GM11168 (cell line): ENCODE measurements around the gene PTGDS.

Experiments used
- in situ Hi-C: fragments of 300-500 bp; cut with MboI; formaldehyde crosslinking; loops from one replicate; pipeline ENCODE4 v1.12.0; 2022; ENCODE audit warnings: low sequenced_read_pairs; ENCODE audit not compliant: unreplicated experiment

PTGDS gene

GRCh38 chr9:136971746-136972145 lies 5.6 kb upstream of the PTGDS start:
- in situ Hi-C loops: no loop called here

DNA sequence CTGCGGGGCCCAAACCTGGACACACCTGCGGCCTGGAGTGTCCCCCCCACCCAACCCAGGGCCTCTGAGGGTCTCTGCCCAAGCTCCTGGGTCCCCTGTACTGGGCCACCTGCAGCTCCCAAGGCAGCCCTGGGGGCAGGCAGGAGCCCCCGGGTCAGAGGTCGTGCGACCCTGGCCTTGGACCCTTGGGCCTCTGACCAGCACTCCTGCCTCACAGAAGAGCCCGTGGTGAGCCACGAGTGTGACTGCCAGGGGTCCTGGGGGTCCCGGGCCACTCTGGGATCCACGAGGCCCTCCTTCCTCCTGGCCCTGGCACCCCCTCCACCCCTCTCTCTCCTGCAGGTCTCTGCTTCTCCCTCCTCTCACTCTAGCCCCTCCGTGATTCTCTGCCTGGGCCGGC lies 5.0 kb upstream of the PTGDS start:
- in situ Hi-C loops: no loop called here

- in situ Hi-C loops: no loop called here
Observed at GRCh38 chr9:136972743-136973142, 4.6 kb upstream of the PTGDS start.

- in situ Hi-C loops: no loop called here
Observed at GRCh38 chr9:136973618-136974617, 3.4 kb upstream of the PTGDS start.

DNA sequence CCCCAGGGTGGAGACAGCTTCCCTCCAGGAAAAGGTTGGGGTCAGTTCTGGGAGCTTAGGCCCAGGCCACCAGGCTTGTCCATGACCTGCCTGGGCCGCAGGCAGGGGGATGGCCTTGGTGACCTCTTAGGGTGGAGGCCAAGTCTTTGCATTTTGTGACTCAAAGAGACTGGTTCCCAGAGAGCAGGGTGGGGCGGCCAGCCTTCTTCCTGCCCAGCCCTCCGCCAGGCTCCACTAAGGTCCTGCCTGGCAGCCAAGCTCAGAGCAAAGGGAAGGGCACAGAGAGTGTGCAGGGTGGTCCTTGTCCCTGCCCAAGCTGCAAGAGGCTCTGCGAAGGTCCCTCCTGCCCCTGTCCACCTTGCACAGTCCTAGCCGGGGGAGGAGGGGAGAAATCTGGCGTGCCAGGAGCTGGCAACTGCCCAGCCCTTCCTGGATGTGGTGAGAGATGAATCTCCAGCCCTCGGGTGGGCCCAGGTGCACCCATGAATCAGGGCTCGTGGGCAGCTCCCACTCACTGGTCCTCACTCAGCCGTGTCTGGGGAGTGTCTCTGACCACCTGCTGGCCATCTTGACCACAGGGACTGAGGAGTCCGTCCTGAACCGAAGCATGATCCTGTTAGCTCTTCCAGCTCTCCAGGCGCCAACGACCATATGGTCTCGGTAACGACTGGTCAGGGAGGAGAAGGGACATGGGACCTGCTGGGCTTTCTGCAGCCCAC lies 2.3 kb upstream of the PTGDS start:
- in situ Hi-C loops: no loop called here

GRCh38 chr9:136975644-136976043 lies 1.7 kb upstream of the PTGDS start:
- in situ Hi-C loops: no loop called here

GRCh38 chr9:136977649-136978072 lies 357 bp downstream of the PTGDS start:
- in situ Hi-C loops: no loop called here

GRCh38 chr9:136978073-136978864 lies 965 bp downstream of the PTGDS start:
- in situ Hi-C loops: no loop called here

GRCh38 chr9:136978865-136979544 lies 1.7 kb downstream of the PTGDS start:
- in situ Hi-C loops: no loop called here

DNA sequence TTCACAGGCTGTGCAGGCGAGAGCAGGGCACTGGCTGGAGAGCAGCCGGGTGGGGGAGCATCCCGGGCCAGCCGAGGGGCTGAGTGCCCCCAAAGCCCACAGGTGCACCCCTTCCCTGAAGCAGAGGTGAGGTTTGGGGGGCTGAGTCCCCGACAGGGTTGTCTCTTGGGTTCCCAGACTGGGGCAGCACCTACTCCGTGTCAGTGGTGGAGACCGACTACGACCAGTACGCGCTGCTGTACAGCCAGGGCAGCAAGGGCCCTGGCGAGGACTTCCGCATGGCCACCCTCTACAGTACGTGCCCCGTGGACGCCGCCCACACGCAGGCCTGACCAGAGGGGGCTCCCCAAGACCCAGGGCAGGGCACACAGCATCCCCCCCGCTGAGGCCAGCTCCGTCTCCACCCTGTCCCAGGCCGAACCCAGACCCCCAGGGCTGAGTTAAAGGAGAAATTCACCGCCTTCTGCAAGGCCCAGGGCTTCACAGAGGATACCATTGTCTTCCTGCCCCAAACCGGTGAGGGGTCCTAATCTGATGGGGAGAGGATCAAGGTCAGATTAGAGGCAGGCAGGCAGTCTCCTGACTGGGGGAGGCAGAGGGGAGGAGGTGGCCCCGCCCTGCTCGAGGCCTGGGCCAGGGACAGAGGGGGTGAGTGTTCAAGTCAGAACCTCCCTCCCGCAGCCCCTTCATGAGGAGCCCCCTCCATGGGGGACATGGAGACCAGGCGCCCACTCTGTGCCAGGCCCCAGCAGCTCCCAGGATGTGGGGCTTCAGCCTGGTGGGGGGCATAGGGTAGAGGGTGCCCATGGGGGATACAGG lies 2.7 kb downstream of the PTGDS start:
- in situ Hi-C loops: no loop called here

DNA sequence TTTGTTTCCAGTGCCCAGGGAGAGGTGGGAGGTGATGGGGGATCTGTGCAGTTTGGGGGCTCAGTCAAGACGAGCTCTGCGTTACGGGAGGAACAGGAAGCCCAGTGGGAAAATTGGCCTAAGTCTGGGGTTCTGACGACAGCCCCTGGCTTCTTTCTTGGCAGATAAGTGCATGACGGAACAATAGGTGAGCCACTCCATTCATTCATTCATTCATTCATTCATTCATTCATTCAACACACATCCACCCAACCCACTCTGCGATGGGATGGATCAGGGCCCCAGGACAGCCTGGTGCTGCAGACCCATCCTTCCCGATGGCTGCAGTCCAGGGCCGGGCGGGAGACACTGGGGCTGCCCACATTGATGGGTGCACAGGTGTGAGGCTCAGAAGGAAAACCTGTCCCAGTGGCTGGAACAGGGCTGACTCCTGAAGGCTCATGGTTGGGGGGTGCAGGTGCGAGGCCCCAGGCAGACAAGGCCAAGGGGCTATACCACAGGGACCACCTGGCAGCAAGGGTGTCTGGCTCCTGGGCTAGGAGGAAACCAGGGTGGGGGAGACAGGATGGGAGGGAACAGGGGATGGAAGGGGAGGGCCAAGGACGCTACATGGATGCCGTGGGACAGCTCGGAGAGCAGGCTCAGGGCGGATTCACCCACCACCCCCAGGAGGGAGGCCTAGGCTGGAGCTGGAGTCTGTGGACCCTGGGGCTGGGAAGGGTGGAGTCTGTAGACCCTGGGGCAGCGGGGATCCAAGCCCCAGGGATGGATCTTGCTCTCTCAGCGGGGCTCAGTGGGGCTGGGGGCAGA lies 3.6 kb downstream of the PTGDS start:
- in situ Hi-C loops: no loop called here

GRCh38 chr9:136981588-136982231 lies 4.4 kb downstream of the PTGDS start:
- in situ Hi-C loops: no loop called here

GRCh38 chr9:136982232-136983051 lies 5.1 kb downstream of the PTGDS start, which contains the start of gene LCNL1:
LCNL1 (plus strand) TSS chr9:136982993; CDS start chr9:136983587, 594 bp downstream.
- in situ Hi-C loops: no loop called here

- in situ Hi-C loops: no loop called here
Observed at GRCh38 chr9:136983167-136983566, 5.9 kb downstream of the PTGDS start.

- in situ Hi-C loops: no loop called here
Observed at GRCh38 chr9:136983656-136984314, 6.5 kb downstream of the PTGDS start.

- in situ Hi-C loops: no loop called here
Observed at GRCh38 chr9:136984464-136985026, 7.2 kb downstream of the PTGDS start.
